Measurements from ENCODE around the gene RBM23.

DNA sequence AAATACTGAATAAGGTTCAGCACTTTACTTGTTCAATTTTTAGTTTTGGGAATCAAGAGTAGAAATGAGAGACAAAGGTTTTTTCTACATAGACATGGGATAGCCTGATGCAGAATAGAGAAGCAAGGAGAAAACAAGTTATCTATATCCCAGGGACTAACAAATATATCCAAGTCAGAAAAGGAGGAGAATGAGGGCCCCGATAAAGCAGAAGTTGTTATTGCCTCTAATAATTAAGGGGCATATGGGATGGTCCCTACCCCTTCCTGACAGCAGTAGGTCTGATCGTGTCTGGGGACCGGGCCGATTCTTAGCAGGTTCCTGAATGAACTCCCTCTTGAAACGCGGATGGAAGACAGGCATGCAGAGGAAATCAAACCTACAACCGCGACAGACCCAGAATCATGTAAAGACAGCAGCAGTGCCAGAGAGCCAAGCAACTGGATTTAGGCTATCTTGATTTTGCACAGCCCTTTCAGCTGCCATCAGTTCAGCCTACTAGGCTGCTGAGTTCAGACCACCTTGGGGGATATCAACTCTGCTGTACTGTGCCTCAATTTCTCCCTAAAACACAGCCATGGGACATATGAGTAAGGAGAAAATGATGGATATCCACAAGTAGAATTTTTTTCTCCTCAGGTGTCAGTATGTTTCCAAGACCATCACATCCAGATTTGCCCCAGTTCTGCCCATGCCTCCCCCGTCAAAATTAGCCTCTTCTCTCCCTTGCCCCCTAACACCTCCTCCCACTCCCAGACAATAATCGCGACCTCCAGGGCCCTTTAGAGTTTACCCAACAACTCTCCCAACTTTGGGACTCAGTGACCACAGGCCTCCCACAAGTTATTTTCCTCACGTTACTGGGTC lies 9.5 kb upstream of the RBM23 start:
- TF ChIP-seq, protein P1, sequence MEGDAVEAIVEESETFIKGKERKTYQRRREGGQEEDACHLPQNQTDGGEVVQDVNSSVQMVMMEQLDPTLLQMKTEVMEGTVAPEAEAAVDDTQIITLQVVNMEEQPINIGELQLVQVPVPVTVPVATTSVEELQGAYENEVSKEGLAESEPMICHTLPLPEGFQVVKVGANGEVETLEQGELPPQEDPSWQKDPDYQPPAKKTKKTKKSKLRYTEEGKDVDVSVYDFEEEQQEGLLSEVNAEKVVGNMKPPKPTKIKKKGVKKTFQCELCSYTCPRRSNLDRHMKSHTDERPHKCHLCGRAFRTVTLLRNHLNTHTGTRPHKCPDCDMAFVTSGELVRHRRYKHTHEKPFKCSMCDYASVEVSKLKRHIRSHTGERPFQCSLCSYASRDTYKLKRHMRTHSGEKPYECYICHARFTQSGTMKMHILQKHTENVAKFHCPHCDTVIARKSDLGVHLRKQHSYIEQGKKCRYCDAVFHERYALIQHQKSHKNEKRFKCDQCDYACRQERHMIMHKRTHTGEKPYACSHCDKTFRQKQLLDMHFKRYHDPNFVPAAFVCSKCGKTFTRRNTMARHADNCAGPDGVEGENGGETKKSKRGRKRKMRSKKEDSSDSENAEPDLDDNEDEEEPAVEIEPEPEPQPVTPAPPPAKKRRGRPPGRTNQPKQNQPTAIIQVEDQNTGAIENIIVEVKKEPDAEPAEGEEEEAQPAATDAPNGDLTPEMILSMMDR (IDR thresholded peaks at IDR 0.05): no peak
- TF ChIP-seq, protein P2, sequence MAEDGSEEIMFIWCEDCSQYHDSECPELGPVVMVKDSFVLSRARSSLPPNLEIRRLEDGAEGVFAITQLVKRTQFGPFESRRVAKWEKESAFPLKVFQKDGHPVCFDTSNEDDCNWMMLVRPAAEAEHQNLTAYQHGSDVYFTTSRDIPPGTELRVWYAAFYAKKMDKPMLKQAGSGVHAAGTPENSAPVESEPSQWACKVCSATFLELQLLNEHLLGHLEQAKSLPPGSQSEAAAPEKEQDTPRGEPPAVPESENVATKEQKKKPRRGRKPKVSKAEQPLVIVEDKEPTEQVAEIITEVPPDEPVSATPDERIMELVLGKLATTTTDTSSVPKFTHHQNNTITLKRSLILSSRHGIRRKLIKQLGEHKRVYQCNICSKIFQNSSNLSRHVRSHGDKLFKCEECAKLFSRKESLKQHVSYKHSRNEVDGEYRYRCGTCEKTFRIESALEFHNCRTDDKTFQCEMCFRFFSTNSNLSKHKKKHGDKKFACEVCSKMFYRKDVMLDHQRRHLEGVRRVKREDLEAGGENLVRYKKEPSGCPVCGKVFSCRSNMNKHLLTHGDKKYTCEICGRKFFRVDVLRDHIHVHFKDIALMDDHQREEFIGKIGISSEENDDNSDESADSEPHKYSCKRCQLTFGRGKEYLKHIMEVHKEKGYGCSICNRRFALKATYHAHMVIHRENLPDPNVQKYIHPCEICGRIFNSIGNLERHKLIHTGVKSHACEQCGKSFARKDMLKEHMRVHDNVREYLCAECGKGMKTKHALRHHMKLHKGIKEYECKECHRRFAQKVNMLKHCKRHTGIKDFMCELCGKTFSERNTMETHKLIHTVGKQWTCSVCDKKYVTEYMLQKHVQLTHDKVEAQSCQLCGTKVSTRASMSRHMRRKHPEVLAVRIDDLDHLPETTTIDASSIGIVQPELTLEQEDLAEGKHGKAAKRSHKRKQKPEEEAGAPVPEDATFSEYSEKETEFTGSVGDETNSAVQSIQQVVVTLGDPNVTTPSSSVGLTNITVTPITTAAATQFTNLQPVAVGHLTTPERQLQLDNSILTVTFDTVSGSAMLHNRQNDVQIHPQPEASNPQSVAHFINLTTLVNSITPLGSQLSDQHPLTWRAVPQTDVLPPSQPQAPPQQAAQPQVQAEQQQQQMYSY (CRISPR knock-in tag; IDR thresholded peaks at IDR 0.05): no peak
- TF ChIP-seq, protein P3, sequence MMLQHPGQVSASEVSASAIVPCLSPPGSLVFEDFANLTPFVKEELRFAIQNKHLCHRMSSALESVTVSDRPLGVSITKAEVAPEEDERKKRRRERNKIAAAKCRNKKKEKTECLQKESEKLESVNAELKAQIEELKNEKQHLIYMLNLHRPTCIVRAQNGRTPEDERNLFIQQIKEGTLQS (CRISPR knock-in tag; conservative IDR thresholded peaks at IDR 0.05): no peak
- TF ChIP-seq RELA (CRISPR knock-in tag; IDR thresholded peaks at IDR 0.05; ENCODE audit: borderline replicate concordance) (no peak), CBFB (CRISPR knock-in tag; IDR thresholded peaks at IDR 0.05; ENCODE audit: low read depth) (no peak), ELF4 (CRISPR knock-in tag; IDR thresholded peaks at IDR 0.05; ENCODE audit: low read depth) (no peak), NFYB (CRISPR knock-in tag; conservative IDR thresholded peaks at IDR 0.05; ENCODE audit: low read depth) (no peak), FOXP1 (CRISPR knock-in tag; IDR thresholded peaks at IDR 0.05; ENCODE audit: borderline replicate concordance) (no peak), NR1H2 (CRISPR knock-in tag; IDR thresholded peaks at IDR 0.05) (no peak)

Data from WTC11 (cell line).